Measurements from ENCODE around the gene EFNA4. TPM values are rescaled to one million over a fixed set of nuclear protein-coding genes. Genes with fewer than 3 reads are reported as not detected.

Gene EFNA4
- total RNA-seq, 1 experiment from 2014 or later: 8.0 TPM

GRCh38 chr1:155049651-155050559, 13.6 kb upstream of the EFNA4 start:
- Histone ChIP-seq H3K4me1 (ENCODE audit: control insufficient read depth, insufficient read depth, low read length) (peaks cover 14% of the 10 kb centered on the region), H3K4me3 (ENCODE audit: low read depth in 2 of 2, low read length in 2 of 2) (peak overlapping the region; percentile 69 to 74), H3K27me3 (ENCODE audit: control insufficient read depth, insufficient read depth, low read length) (no peaks in the 10 kb centered on the region), H3K9me3 (ENCODE audit: control insufficient read depth, insufficient read depth, low read depth, low read length) (no peaks in the 10 kb centered on the region), H3K36me3 (ENCODE audit: control insufficient read depth, insufficient read depth, low read length) (peaks cover 2% of the 10 kb centered on the region; the same call in 1 of the 2 replicates), H3K27ac (ENCODE audit: low read length) (peak overlapping the region; percentile 77)
- no TSS peak for BruUV-seq (replicated peaks)
- ChIA-PET POLR2A (no interaction called here), CTCF (interaction anchor here (1.4 to 1.6 kb wide), 2 partner anchors 8 to 36 kb away, joined by 3 to 11 read pairs; no protein-coding TSS in a partner anchor)
- ATAC-seq (no peak), DNase-seq (ENCODE audit: low read depth, low spot score) (no peak)
- in situ Hi-C loops (cut with HindIII; ENCODE audit: low pct_unique_long_range_greater_than_20kb, low sequenced_read_pairs): no loop called here
- no peak; the same call in 1 of the 2 replicates for TF ChIP-seq SIN3A (IDR thresholded peaks at IDR 0.05; ENCODE audit: borderline replicate concordance, insufficient read depth, low read depth, low read length)
- no peak for TF ChIP-seq POLR2AphosphoS5 (IDR thresholded peaks at IDR 0.05; ENCODE audit: low read depth, low read length)
- TF ChIP-seq TCF7L2 (IDR thresholded peaks at IDR 0.05; ENCODE audit: low read depth, low read length): no peak
- TF ChIP-seq REST (IDR thresholded peaks at IDR 0.05; ENCODE audit: insufficient read depth in 1 of 2, low read depth in 2 of 2, low read length in 1 of 2): no peak
- TF ChIP-seq CTCF (IDR thresholded peaks at IDR 0.05): no peak
- intact Hi-C loops (cut with micrococcal nuclease; ENCODE audit: unreplicated experiment): no loop called here

GRCh38 chr1:155050560-155051341, 12.8 kb upstream of the EFNA4 start, which contains the start of gene ADAM15:
TSS of gene ADAM15 (plus strand) at chr1:155051316. CDS start at chr1:155051387, 71 bp downstream.
- in situ Hi-C loops (cut with HindIII; ENCODE audit: low pct_unique_long_range_greater_than_20kb, low sequenced_read_pairs): no loop called here
- peak within 1 kb of the TSS; percentile 69 to 74 for H3K4me3 ChIP-seq (ENCODE audit: low read depth in 2 of 2, low read length in 2 of 2)
- peaks cover 2% of the 10 kb centered on the region; the same call in 1 of the 2 replicates for H3K36me3 ChIP-seq (ENCODE audit: control insufficient read depth, insufficient read depth, low read length)
- H3K27me3 ChIP-seq (ENCODE audit: control insufficient read depth, insufficient read depth, low read length): no peaks in the 10 kb centered on the region
- H3K4me1 ChIP-seq (ENCODE audit: control insufficient read depth, insufficient read depth, low read length): peaks cover 14% of the 10 kb centered on the region
- CTCF ChIA-PET: interaction anchor here (0.6 to 1.6 kb wide), 10 partner anchors 9 to 491 kb away, joined by 3 to 11 read pairs (median 3); no protein-coding TSS in a partner anchor
- peak within 1 kb of the TSS; percentile 77 for H3K27ac ChIP-seq (ENCODE audit: low read length)
- BruUV-seq (replicated peaks): no TSS peak
- H3K9me3 ChIP-seq (ENCODE audit: control insufficient read depth, insufficient read depth, low read depth, low read length): no peaks in the 10 kb centered on the region
- TF ChIP-seq TCF7L2 (IDR thresholded peaks at IDR 0.05; ENCODE audit: low read depth, low read length) (no peak), REST (IDR thresholded peaks at IDR 0.05; ENCODE audit: insufficient read depth in 1 of 2, low read depth in 2 of 2, low read length in 1 of 2) (0 out of 4 replicates have a peak, but pooled peaks of 1 of the 2 experiments have one; percentile 56), SIN3A (IDR thresholded peaks at IDR 0.05; ENCODE audit: borderline replicate concordance, insufficient read depth, low read depth, low read length) (no peak), CTCF (IDR thresholded peaks at IDR 0.05) (peak; percentile 97), POLR2AphosphoS5 (IDR thresholded peaks at IDR 0.05; ENCODE audit: low read depth, low read length) (peak; percentile 43; the same call in 1 of the 2 replicates)
- DNase-seq (ENCODE audit: low read depth, low spot score): no peak
- ATAC-seq: peak; percentile 88
- POLR2A ChIA-PET: no interaction called here
- intact Hi-C loops (cut with micrococcal nuclease; ENCODE audit: unreplicated experiment): no loop called here
